ENCODE measurements around the gene RNU5B-1. TPM values are rescaled to one million over a fixed set of nuclear protein-coding genes. Genes with fewer than 3 reads are reported as not detected.

Gene RNU5B-1
- total RNA-seq, 1 donor from 2014 or later, result not detected

DNA sequence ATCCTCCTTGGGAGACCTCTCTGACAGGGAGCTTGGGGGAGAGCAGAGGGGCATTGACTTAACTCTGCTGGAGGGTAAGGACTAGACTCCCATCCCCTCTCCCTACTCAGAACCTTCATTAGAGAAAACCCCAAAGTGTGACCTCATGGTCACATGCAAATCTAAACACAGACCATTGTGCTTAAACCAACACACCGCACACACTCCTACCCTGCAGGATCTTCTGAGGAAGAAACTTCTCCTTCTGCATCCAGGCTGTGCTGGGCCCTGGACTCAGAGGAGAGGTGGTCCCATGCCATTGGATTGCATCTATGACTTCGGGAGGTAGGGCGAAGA, 17.0 kb upstream of the RNU5B-1 start:
- Histone ChIP-seq H3K4me1 (ENCODE audit: control insufficient read depth in 3 of 3, insufficient read depth in 3 of 3, low read length in 3 of 3) (peaks cover 13 to 27% (median 16%) of the 10 kb centered on the region in 3 donors), H3K9ac (ENCODE audit: low read depth in 1 of 3, low read length in 3 of 3) (peak overlapping the region in 2 of 3 donors; percentile 75 to 97), H3K4me3 (ENCODE audit: low read length in 3 of 3) (peak overlapping the region in 2 of 3 donors; percentile 75 to 87), H3K27ac (ENCODE audit: low read depth, low read length) (peak overlapping the region; percentile 90), H3K9me3 (ENCODE audit: control insufficient read depth in 3 of 3, low read length in 3 of 3) (no peaks in the 10 kb centered on the region), H3K36me3 (ENCODE audit: control insufficient read depth in 3 of 3, insufficient read depth in 3 of 3, low read length in 3 of 3) (peaks cover 0 to 2% (median 0%) of the 10 kb centered on the region in 3 donors), H3K27me3 (ENCODE audit: control insufficient read depth in 3 of 3, insufficient read depth in 3 of 3, low read length in 3 of 3) (no peaks in the 10 kb centered on the region)

GRCh38 chr15:65289261-65289854, 15.1 kb upstream of the RNU5B-1 start:
- Histone ChIP-seq H3K27ac (ENCODE audit: low read depth, low read length) (no peak overlapping the region), H3K9me3 (ENCODE audit: control insufficient read depth in 3 of 3, low read length in 3 of 3) (no peaks in the 10 kb centered on the region), H3K4me3 (ENCODE audit: low read length in 3 of 3) (no peak overlapping the region), H3K9ac (ENCODE audit: low read depth in 1 of 3, low read length in 3 of 3) (no peak overlapping the region), H3K4me1 (ENCODE audit: control insufficient read depth in 3 of 3, insufficient read depth in 3 of 3, low read length in 3 of 3) (peaks cover 13 to 19% (median 16%) of the 10 kb centered on the region in 3 donors), H3K36me3 (ENCODE audit: control insufficient read depth in 3 of 3, insufficient read depth in 3 of 3, low read length in 3 of 3) (no peaks in the 10 kb centered on the region), H3K27me3 (ENCODE audit: control insufficient read depth in 3 of 3, insufficient read depth in 3 of 3, low read length in 3 of 3) (no peaks in the 10 kb centered on the region)

- Histone ChIP-seq H3K27ac (ENCODE audit: low read depth, low read length) (no peak overlapping the region), H3K9me3 (ENCODE audit: control insufficient read depth in 3 of 3, low read length in 3 of 3) (no peaks in the 10 kb centered on the region), H3K9ac (ENCODE audit: low read depth in 1 of 3, low read length in 3 of 3) (no peak overlapping the region), H3K27me3 (ENCODE audit: control insufficient read depth in 3 of 3, insufficient read depth in 3 of 3, low read length in 3 of 3) (no peaks in the 10 kb centered on the region), H3K4me3 (ENCODE audit: low read length in 3 of 3) (no peak overlapping the region), H3K36me3 (ENCODE audit: control insufficient read depth in 3 of 3, insufficient read depth in 3 of 3, low read length in 3 of 3) (no peaks in the 10 kb centered on the region), H3K4me1 (ENCODE audit: control insufficient read depth in 3 of 3, insufficient read depth in 3 of 3, low read length in 3 of 3) (peaks cover 13 to 18% (median 14%) of the 10 kb centered on the region in 3 donors)
Measured at GRCh38 chr15:65290228-65290627, 14.2 kb upstream of the RNU5B-1 start.

DNA sequence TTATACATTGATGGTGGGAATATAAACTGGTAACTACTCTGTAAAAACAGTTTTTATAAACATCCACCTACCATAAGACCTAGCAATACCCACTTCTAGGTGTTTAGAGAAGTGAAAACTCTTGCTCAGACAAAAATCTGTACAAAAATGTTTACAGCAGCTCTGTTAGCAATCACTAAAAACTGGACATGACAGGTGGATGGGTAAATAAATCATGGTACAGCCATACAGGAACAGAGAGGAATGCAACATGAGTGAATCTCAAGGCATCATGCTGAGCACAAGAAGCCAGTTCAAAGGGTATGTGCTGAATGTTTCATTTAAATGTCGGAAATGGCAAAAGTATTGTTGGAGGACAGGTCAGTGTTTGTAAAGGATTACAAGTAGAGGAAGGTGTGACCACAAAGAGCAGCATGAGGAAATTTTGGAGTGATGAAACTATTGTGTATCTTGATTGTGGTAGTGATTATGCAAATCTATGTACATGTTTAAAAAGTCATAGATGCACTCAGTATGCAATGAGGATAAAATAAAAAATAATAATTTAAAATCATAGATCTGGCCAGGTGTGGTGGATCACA, 11.4 kb upstream of the RNU5B-1 start:
- Histone ChIP-seq H3K9ac (ENCODE audit: low read depth in 1 of 3, low read length in 3 of 3) (no peak overlapping the region), H3K4me1 (ENCODE audit: control insufficient read depth in 3 of 3, insufficient read depth in 3 of 3, low read length in 3 of 3) (peaks cover 0 to 10% (median 0%) of the 10 kb centered on the region in 3 donors), H3K36me3 (ENCODE audit: control insufficient read depth in 3 of 3, insufficient read depth in 3 of 3, low read length in 3 of 3) (no peaks in the 10 kb centered on the region), H3K9me3 (ENCODE audit: control insufficient read depth in 3 of 3, low read length in 3 of 3) (no peaks in the 10 kb centered on the region), H3K27me3 (ENCODE audit: control insufficient read depth in 3 of 3, insufficient read depth in 3 of 3, low read length in 3 of 3) (no peaks in the 10 kb centered on the region), H3K27ac (ENCODE audit: low read depth, low read length) (no peak overlapping the region), H3K4me3 (ENCODE audit: low read length in 3 of 3) (no peak overlapping the region)

- Histone ChIP-seq H3K27me3 (ENCODE audit: control insufficient read depth in 3 of 3, insufficient read depth in 3 of 3, low read length in 3 of 3) (no peaks in the 10 kb centered on the region), H3K27ac (ENCODE audit: low read depth, low read length) (no peak overlapping the region), H3K36me3 (ENCODE audit: control insufficient read depth in 3 of 3, insufficient read depth in 3 of 3, low read length in 3 of 3) (no peaks in the 10 kb centered on the region), H3K4me3 (ENCODE audit: low read length in 3 of 3) (no peak overlapping the region), H3K9ac (ENCODE audit: low read depth in 1 of 3, low read length in 3 of 3) (no peak overlapping the region), H3K4me1 (ENCODE audit: control insufficient read depth in 3 of 3, insufficient read depth in 3 of 3, low read length in 3 of 3) (peaks cover 4 to 15% (median 4%) of the 10 kb centered on the region in 3 donors), H3K9me3 (ENCODE audit: control insufficient read depth in 3 of 3, low read length in 3 of 3) (no peaks in the 10 kb centered on the region)
Measured at GRCh38 chr15:65298731-65299130, 5.7 kb upstream of the RNU5B-1 start.

GRCh38 chr15:65300924-65301441, 3.5 kb upstream of the RNU5B-1 start:
- Histone ChIP-seq H3K36me3 (ENCODE audit: control insufficient read depth in 3 of 3, insufficient read depth in 3 of 3, low read length in 3 of 3) (no peaks in the 10 kb centered on the region), H3K27me3 (ENCODE audit: control insufficient read depth in 3 of 3, insufficient read depth in 3 of 3, low read length in 3 of 3) (no peaks in the 10 kb centered on the region), H3K9me3 (ENCODE audit: control insufficient read depth in 3 of 3, low read length in 3 of 3) (no peaks in the 10 kb centered on the region), H3K9ac (ENCODE audit: low read depth in 1 of 3, low read length in 3 of 3) (no peak overlapping the region), H3K4me1 (ENCODE audit: control insufficient read depth in 3 of 3, insufficient read depth in 3 of 3, low read length in 3 of 3) (peaks cover 10 to 16% (median 10%) of the 10 kb centered on the region in 3 donors), H3K4me3 (ENCODE audit: low read length in 3 of 3) (no peak overlapping the region), H3K27ac (ENCODE audit: low read depth, low read length) (no peak overlapping the region)

GRCh38 chr15:65302061-65302460, 2.4 kb upstream of the RNU5B-1 start:
- no peaks in the 10 kb centered on the region for H3K36me3 ChIP-seq (ENCODE audit: control insufficient read depth in 3 of 3, insufficient read depth in 3 of 3, low read length in 3 of 3)
- H3K4me3 ChIP-seq (ENCODE audit: low read length in 3 of 3), result no peak overlapping the region
- peaks cover 10 to 14% (median 10%) of the 10 kb centered on the region in 3 donors for H3K4me1 ChIP-seq (ENCODE audit: control insufficient read depth in 3 of 3, insufficient read depth in 3 of 3, low read length in 3 of 3)
- no peak overlapping the region for H3K27ac ChIP-seq (ENCODE audit: low read depth, low read length)
- no peak overlapping the region for H3K9ac ChIP-seq (ENCODE audit: low read depth in 1 of 3, low read length in 3 of 3)
- H3K27me3 ChIP-seq (ENCODE audit: control insufficient read depth in 3 of 3, insufficient read depth in 3 of 3, low read length in 3 of 3), result no peaks in the 10 kb centered on the region
- no peaks in the 10 kb centered on the region for H3K9me3 ChIP-seq (ENCODE audit: control insufficient read depth in 3 of 3, low read length in 3 of 3)

DNA sequence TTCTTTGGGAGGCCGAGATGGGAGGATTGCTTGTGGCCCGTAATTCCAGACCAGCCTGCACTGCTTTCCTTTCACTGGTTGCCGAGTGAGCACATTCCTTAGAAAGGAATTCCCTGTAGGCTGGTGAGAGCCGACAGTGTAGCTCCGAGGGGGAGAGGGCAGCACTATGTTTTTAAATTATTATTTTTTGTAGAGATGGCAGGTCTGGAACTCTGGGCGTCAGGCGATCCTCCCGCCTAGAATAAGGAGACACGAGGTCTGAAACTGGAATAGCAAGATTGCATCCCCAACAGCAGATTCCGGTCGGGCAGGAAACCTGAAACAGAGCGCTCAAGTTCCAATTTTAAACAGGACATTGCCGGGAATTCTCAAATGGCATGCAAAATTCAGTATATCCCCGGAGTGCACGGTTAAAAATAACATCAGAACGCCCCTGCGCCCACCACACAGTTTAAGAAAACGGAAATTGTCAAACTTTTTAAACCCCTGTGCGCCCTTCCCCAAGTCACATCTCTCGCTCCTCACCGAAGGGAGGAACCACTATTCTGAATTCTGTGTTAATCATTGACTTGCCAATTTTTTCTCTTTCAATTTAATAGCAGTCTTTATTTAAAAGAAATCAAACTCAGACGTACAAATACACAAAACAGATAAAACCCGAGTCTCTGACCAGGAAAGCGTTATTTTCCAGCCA, 643 bp upstream of the RNU5B-1 start:
- Histone ChIP-seq H3K4me1 (ENCODE audit: control insufficient read depth in 3 of 3, insufficient read depth in 3 of 3, low read length in 3 of 3) (peaks cover 10% of the 10 kb centered on the region in 3 donors), H3K4me3 (ENCODE audit: low read length in 3 of 3) (peak overlapping the region; percentile 71 to 84 (median 82)), H3K9ac (ENCODE audit: low read depth in 1 of 3, low read length in 3 of 3) (peak overlapping the region; percentile 80 to 94 (median 87)), H3K36me3 (ENCODE audit: control insufficient read depth in 3 of 3, insufficient read depth in 3 of 3, low read length in 3 of 3) (no peaks in the 10 kb centered on the region), H3K27ac (ENCODE audit: low read depth, low read length) (peak overlapping the region; percentile 87), H3K27me3 (ENCODE audit: control insufficient read depth in 3 of 3, insufficient read depth in 3 of 3, low read length in 3 of 3) (no peaks in the 10 kb centered on the region), H3K9me3 (ENCODE audit: control insufficient read depth in 3 of 3, low read length in 3 of 3) (no peaks in the 10 kb centered on the region)

DNA sequence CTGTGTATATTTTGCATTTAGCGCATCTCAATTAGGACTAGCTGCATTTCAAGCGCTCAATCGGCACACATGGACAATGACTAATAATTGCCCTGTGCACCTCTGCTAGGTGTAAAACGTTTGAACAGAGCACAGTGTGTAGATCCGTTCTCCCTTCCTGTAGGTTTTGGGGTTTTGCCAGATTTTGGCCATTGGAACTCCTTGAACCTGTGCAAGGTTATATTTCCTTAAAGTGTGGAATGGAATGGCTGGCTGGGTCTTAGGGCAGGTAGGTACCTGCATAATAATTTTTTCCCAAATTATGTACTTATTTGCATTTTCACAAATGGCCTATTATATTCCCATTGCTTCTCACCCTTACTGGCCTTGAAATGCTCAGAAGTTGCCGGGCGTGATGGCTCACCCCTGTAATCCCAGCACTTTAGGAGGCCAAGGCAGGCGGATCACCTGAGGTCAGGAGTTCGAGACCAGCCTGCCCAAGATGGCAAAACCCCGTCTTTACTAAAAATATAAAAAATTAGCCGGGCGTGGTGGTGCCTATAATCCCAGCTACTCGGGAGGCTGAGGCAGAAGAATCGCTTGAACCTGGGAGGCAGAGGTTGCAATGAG, 777 bp downstream of the RNU5B-1 start:
- H3K4me3 ChIP-seq (ENCODE audit: low read length in 3 of 3), result peak overlapping the region; percentile 51 to 59 (median 54)
- H3K36me3 ChIP-seq (ENCODE audit: control insufficient read depth in 3 of 3, insufficient read depth in 3 of 3, low read length in 3 of 3), result no peaks in the 10 kb centered on the region
- peak overlapping the region; percentile 80 to 94 (median 87) for H3K9ac ChIP-seq (ENCODE audit: low read depth in 1 of 3, low read length in 3 of 3)
- H3K9me3 ChIP-seq (ENCODE audit: control insufficient read depth in 3 of 3, low read length in 3 of 3), result no peaks in the 10 kb centered on the region
- peak overlapping the region; percentile 87 for H3K27ac ChIP-seq (ENCODE audit: low read depth, low read length)
- peaks cover 10 to 17% (median 15%) of the 10 kb centered on the region in 3 donors for H3K4me1 ChIP-seq (ENCODE audit: control insufficient read depth in 3 of 3, insufficient read depth in 3 of 3, low read length in 3 of 3)
- H3K27me3 ChIP-seq (ENCODE audit: control insufficient read depth in 3 of 3, insufficient read depth in 3 of 3, low read length in 3 of 3), result no peaks in the 10 kb centered on the region

Data from skeletal muscle tissue (tissue), 4 donors.